Lung (tissue), 12 donors: ENCODE data around the gene DHRS13. TPM values are rescaled to one million over a fixed set of nuclear protein-coding genes. Genes with fewer than 3 reads are reported as not detected.
"Not testable (repeated sequence)": the region's sequence is repeated elsewhere in the genome, so short reads cannot be mapped to it uniquely, and the experiment has no call there.

Experiments used
- ATAC-seq: fragments of 200-7000 bp; cut with Tn5 transposase; one replicate; pipeline ENCODE4 v1.9.1; 2020; ENCODE audit warnings: moderate number of reproducible peaks; ENCODE audit not compliant: insufficient read depth, low FRiP score
- DNase-seq, 3 donors: peaks; one replicate each; pipeline ENCODE4 v3.0.0-alpha.2; 2013 to 2017
- H3K27ac ChIP-seq, 2 donors: one replicate each; pipeline ENCODE4 v1.5.1; 2013; ENCODE audit warnings: mild to moderate bottlenecking in 2 of 2, moderate library complexity in 2 of 2, control low read depth in 1 of 2, inconsistent platforms in 1 of 2, low read depth in 1 of 2, low read length in 1 of 2
- H3K27me3 ChIP-seq, 3 donors: one replicate each; pipeline ENCODE4 v1.5.1; 2013; ENCODE audit warnings: low read length in 2 of 3; ENCODE audit not compliant: control insufficient read depth in 3 of 3, insufficient read depth in 3 of 3
- H3K36me3 ChIP-seq, 4 donors: one replicate each; pipeline ENCODE4 v1.5.1; 2013; ENCODE audit warnings: low read length in 4 of 4, mild to moderate bottlenecking in 1 of 4, moderate library complexity in 1 of 4; ENCODE audit not compliant: control insufficient read depth in 4 of 4, insufficient read depth in 4 of 4
- H3K4me1 ChIP-seq, 5 donors: one replicate each; pipeline ENCODE4 v1.5.1; 2013; ENCODE audit warnings: low read length in 5 of 5, mild to moderate bottlenecking in 2 of 5, moderate library complexity in 1 of 5; ENCODE audit not compliant: control insufficient read depth in 5 of 5, insufficient read depth in 5 of 5
- H3K4me3 ChIP-seq: one replicate; pipeline ENCODE4 v1.5.1; 2013; ENCODE audit warnings: mild to moderate bottlenecking, control low read depth, moderate library complexity
- H3K9ac ChIP-seq, 2 donors: one replicate each; pipeline ENCODE4 v1.5.1; 2013; ENCODE audit warnings: low read length in 2 of 2, control low read depth in 1 of 2; ENCODE audit not compliant: insufficient read depth in 1 of 2
- H3K9me3 ChIP-seq, 4 donors: one replicate each; pipeline ENCODE4 v1.5.1; 2013; ENCODE audit warnings: low read length in 3 of 4, mild to moderate bottlenecking in 1 of 4, moderate library complexity in 1 of 4; ENCODE audit not compliant: control insufficient read depth in 4 of 4, insufficient read depth in 3 of 4
- WGBS, 2 donors: extraction: QIAGEN DNeasy Blood & Tissue Kit; methylation state at CpG; one replicate each; pipeline ENCODE4 v1.1.7; 2013; 5-methylcytosine and 5-hydroxymethylcytosine counted together
- polyA plus RNA-seq, 2 donors: library from polyadenylated mRNA; stranded (reverse); fragments of 200-250 nt; gene quantifications; one replicate each; pipeline ENCODE4 v1.2.1, GENCODE V29; 2013
- total RNA-seq, 2 donors: library from RNA; depleted of rRNA in 1 of 2; stranded (reverse); fragments of >200 nt in 1 of 2; gene quantifications; one replicate each; pipeline ENCODE4 v1.2.1, GENCODE V29; 2014 to 2021
- TF ChIP-seq, protein P1 (sequence below): IDR thresholded peaks from 2 replicates; pipeline ENCODE4 v1.5.1; 2012; ENCODE audit warnings: mild to moderate bottlenecking; ENCODE audit errors: control extremely low read depth, extremely low read depth
- donor health status: control.
- donor health status: control.
- donor health status: Bipolar disorder and iron deficiency.
- donor health status: healthy.
- donor health status: DM: yes; HTN: yes; CAD: no.

DHRS13 gene
- total and polyA plus RNA-seq, 4 donors: 10.5 to 29.9 (median 17.4) TPM

DNA sequence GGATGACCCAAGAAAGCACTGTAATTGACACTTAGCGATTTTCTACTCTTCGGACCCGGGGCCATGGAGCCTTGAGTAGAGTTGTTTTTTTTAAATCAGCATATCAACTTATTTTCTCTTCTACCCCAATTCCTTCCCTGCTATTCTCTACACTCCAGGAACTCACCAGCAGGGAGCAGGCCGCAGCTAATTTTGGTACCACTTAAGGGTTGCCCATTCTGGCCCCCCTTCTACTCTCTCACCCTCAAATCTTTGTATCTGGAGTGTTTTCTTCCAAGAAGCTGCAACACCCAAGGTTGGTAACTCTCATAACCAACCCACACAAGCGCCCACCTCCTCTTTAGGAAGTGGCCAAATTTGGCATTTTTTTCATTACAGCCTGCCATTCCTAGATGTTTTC is 53.6 kb downstream of the DHRS13 start:
- DNase-seq (peak in 1 of 3 donors; percentile 7), ATAC-seq (no peak)
- no peak overlapping the region for H3K27ac ChIP-seq
- no peak overlapping the region for H3K4me3 ChIP-seq
- no peaks in the 10 kb centered on the region for H3K36me3 ChIP-seq
- no peak overlapping the region for H3K9ac ChIP-seq
- peaks cover 0 to 3% (median 0%) of the 10 kb centered on the region in 5 donors for H3K4me1 ChIP-seq
- TF ChIP-seq, protein P1, sequence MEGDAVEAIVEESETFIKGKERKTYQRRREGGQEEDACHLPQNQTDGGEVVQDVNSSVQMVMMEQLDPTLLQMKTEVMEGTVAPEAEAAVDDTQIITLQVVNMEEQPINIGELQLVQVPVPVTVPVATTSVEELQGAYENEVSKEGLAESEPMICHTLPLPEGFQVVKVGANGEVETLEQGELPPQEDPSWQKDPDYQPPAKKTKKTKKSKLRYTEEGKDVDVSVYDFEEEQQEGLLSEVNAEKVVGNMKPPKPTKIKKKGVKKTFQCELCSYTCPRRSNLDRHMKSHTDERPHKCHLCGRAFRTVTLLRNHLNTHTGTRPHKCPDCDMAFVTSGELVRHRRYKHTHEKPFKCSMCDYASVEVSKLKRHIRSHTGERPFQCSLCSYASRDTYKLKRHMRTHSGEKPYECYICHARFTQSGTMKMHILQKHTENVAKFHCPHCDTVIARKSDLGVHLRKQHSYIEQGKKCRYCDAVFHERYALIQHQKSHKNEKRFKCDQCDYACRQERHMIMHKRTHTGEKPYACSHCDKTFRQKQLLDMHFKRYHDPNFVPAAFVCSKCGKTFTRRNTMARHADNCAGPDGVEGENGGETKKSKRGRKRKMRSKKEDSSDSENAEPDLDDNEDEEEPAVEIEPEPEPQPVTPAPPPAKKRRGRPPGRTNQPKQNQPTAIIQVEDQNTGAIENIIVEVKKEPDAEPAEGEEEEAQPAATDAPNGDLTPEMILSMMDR: no peak
- no peaks in the 10 kb centered on the region for H3K9me3 ChIP-seq
- no peaks in the 10 kb centered on the region for H3K27me3 ChIP-seq
- 71 to 75% methylated on average over 5 of the region's 5 CpGs for WGBS, 2 donors

DNA sequence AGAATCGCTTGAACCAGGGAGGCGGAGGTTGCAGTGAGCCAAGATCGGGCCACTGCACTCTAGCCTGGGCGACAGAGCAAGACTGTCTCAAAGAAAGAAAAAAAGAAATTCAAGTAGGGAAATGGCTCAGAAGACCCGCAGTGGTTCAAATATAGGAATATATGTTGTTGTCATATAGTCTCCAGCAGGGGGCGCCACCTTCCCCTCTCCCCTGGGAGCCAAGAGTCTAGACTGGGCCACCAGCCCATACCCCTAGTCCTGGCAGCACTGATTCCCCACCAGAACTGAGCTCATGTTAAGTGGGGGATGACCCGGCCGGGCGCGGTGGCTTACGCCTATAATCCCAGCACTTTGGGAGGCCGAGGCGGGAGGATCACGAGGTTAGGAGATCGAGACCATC is 54.2 kb downstream of the DHRS13 start:
- WGBS, 2 donors: 83 to 88% methylated on average over 15 of the region's 15 CpGs
- H3K27me3 ChIP-seq, H3K9me3 ChIP-seq, H3K9ac ChIP-seq, H3K27ac ChIP-seq, H3K36me3 ChIP-seq, H3K4me1 ChIP-seq, H3K4me3 ChIP-seq, DNase-seq, ATAC-seq: not testable (repeated sequence)
- TF ChIP-seq, protein P1: peak; percentile 3

Other genes starting within 250 kb of the DHRS13 start
- 10 to 100 TPM; 45.1 to 51.9 TPM for gene SDF2, start 241.2 kb downstream of the DHRS13 start, total RNA-seq
- 10 to 100 TPM; 36.5 to 73.3 TPM for gene SDF2, start 241.2 kb downstream of the DHRS13 start, polyA plus RNA-seq
- gene SUPT6H, start 240.9 kb downstream of the DHRS13 start, total RNA-seq: 10 to 100 TPM; 64.8 to 96.4 TPM
- 10 to 100 TPM; 27.5 to 32.4 TPM for gene SUPT6H, start 240.9 kb downstream of the DHRS13 start, polyA plus RNA-seq
- 1 to 10 TPM; 2.1 to 3.7 TPM for gene PROCA1, start 191.2 kb downstream of the DHRS13 start, total RNA-seq
- gene PROCA1, start 191.2 kb downstream of the DHRS13 start, polyA plus RNA-seq: 1 to 10 TPM; 1.2 to 3.4 TPM
- 10 to 100 TPM; 77.8 to 91.8 TPM for gene RAB34, start 185.2 kb downstream of the DHRS13 start, total RNA-seq
- 100 to 1,000 TPM; 103 TPM for gene RAB34, start 185.2 kb downstream of the DHRS13 start, polyA plus RNA-seq
- 1,000 to 10,000 TPM in 1 of 2 donors, 100 to 1,000 TPM in 1; 528 to 1,109 TPM for gene RPL23A, start 183.1 kb downstream of the DHRS13 start, total RNA-seq
- 1,000 to 10,000 TPM in 1 of 2 donors, 100 to 1,000 TPM in 1; 955 to 1,200 TPM for gene RPL23A, start 183.1 kb downstream of the DHRS13 start, polyA plus RNA-seq
- gene TLCD1, start 176.8 kb downstream of the DHRS13 start, total RNA-seq: 10 to 100 TPM in 1 of 2 donors, 1 to 10 TPM in 1; 3.8 to 32.0 TPM
- gene TLCD1, start 176.8 kb downstream of the DHRS13 start, polyA plus RNA-seq: 10 to 100 TPM; 25.4 to 42.0 TPM
- 10 to 100 TPM in 1 of 2 donors, 1 to 10 TPM in 1; 5.7 to 14.7 TPM for gene NEK8, start 174.3 kb downstream of the DHRS13 start, total RNA-seq
- gene NEK8, start 174.3 kb downstream of the DHRS13 start, polyA plus RNA-seq: 1 to 10 TPM; 5.1 to 9.2 TPM
- 10 to 100 TPM; 35.7 to 92.4 TPM for gene TRAF4, start 159.1 kb downstream of the DHRS13 start, total RNA-seq
- 10 to 100 TPM; 51.9 to 56.3 TPM for gene TRAF4, start 159.1 kb downstream of the DHRS13 start, polyA plus RNA-seq
- 10 to 100 TPM in 1 of 2 donors, 1 to 10 TPM in 1; 8.3 to 17.7 TPM for gene FAM222B, start 60.3 kb downstream of the DHRS13 start, total RNA-seq
- gene FAM222B, start 60.3 kb downstream of the DHRS13 start, polyA plus RNA-seq: 1 to 10 TPM; 8.8 to 9.5 TPM
- gene ERAL1, start 48.1 kb downstream of the DHRS13 start, total RNA-seq: 10 to 100 TPM; 28.4 to 39.3 TPM
- gene ERAL1, start 48.1 kb downstream of the DHRS13 start, polyA plus RNA-seq: 10 to 100 TPM; 36.8 to 37.0 TPM
- 100 to 1,000 TPM in 1 of 2 donors, 10 to 100 TPM in 1; 46.2 to 168 TPM for gene FLOT2, start 5.3 kb downstream of the DHRS13 start, total RNA-seq
- 100 to 1,000 TPM in 1 of 2 donors, 10 to 100 TPM in 1; 73.6 to 226 TPM for gene FLOT2, start 5.3 kb downstream of the DHRS13 start, polyA plus RNA-seq
- 10 to 100 TPM; 51.5 to 59.1 TPM for gene PHF12, start 48.4 kb upstream of the DHRS13 start, total RNA-seq
- gene PHF12, start 48.4 kb upstream of the DHRS13 start, polyA plus RNA-seq: 10 to 100 TPM; 12.6 to 23.1 TPM
- gene SEZ6, start 103.0 kb upstream of the DHRS13 start, total RNA-seq: under 1 TPM in 1 of 2 donors, not detected in 1; 0.54 TPM
- gene SEZ6, start 103.0 kb upstream of the DHRS13 start, polyA plus RNA-seq: under 1 TPM; 0.07 to 0.18 TPM
- gene PIPOX, start 140.1 kb upstream of the DHRS13 start, total RNA-seq: 1 to 10 TPM; 1.4 to 1.9 TPM
- gene PIPOX, start 140.1 kb upstream of the DHRS13 start, polyA plus RNA-seq: under 1 TPM; 0.27 to 0.39 TPM